ENCODE measurements around the gene MS4A4A.

Gene MS4A4A

DNA sequence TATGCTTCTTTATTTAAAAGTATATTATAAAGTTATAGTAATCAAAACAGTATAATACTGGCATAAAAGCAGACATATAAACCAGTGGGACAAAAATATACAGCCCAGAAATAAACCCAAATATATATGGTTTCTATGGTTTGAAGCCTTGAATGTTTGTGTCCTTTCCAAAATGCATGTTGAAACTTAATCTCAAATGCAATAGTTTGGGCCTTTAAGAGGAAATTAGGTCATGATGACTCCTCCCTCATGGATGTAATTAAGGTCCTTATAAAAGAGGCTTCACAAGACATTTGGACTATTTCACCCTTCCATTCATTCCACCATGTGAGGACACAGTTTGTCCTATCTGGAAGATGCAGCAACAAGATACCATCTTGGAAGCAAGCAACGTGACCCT lies 46.5 kb downstream of the MS4A4A start, which contains the start of gene MS4A6E:
TSS of gene MS4A6E (plus strand) at position 301 of the 400 bp plus-strand sequence. CDS start 7,641 bp downstream, outside the sequence.
- no peaks in the 10 kb centered on the region for H3K79me2 ChIP-seq (ENCODE audit: insufficient read depth, low read depth)
- H3K4me3 ChIP-seq (IDR thresholded peaks at IDR 0.05; ENCODE audit: insufficient read depth, low read depth, low read length): no peak within 1 kb of the TSS
- no peak within 1 kb of the TSS for H3K27ac ChIP-seq
- no peaks in the 10 kb centered on the region for H3K36me3 ChIP-seq (ENCODE audit: insufficient read depth)
- no peaks in the 10 kb centered on the region for H4K20me1 ChIP-seq (ENCODE audit: insufficient read depth)
- TF ChIP-seq, protein P1, sequence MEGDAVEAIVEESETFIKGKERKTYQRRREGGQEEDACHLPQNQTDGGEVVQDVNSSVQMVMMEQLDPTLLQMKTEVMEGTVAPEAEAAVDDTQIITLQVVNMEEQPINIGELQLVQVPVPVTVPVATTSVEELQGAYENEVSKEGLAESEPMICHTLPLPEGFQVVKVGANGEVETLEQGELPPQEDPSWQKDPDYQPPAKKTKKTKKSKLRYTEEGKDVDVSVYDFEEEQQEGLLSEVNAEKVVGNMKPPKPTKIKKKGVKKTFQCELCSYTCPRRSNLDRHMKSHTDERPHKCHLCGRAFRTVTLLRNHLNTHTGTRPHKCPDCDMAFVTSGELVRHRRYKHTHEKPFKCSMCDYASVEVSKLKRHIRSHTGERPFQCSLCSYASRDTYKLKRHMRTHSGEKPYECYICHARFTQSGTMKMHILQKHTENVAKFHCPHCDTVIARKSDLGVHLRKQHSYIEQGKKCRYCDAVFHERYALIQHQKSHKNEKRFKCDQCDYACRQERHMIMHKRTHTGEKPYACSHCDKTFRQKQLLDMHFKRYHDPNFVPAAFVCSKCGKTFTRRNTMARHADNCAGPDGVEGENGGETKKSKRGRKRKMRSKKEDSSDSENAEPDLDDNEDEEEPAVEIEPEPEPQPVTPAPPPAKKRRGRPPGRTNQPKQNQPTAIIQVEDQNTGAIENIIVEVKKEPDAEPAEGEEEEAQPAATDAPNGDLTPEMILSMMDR (conservative IDR thresholded peaks at IDR 0.05; ENCODE audit: low read depth, low read length): no peak
- H2AFZ ChIP-seq (ENCODE audit: low read depth): no peak within 1 kb of the TSS
- H3K27me3 ChIP-seq (ENCODE audit: insufficient read depth, low read depth): no peaks in the 10 kb centered on the region
- no peaks in the 10 kb centered on the region for H3K4me1 ChIP-seq (ENCODE audit: low read depth, poor library complexity, severe bottlenecking)
- no peak within 1 kb of the TSS for H3K4me2 ChIP-seq
- no peak within 1 kb of the TSS for H3K9ac ChIP-seq

GRCh38 chr11:60328460-60328859 lies 48.0 kb downstream of the MS4A4A start:
- Histone ChIP-seq H3K9ac (no peak overlapping the region), H3K4me2 (no peak overlapping the region), H4K20me1 (ENCODE audit: insufficient read depth) (no peaks in the 10 kb centered on the region), H3K4me1 (ENCODE audit: low read depth, poor library complexity, severe bottlenecking) (no peaks in the 10 kb centered on the region), H3K27ac (no peak overlapping the region), H3K36me3 (ENCODE audit: insufficient read depth) (no peaks in the 10 kb centered on the region), H2AFZ (ENCODE audit: low read depth) (no peak overlapping the region), H3K4me3 (IDR thresholded peaks at IDR 0.05; ENCODE audit: insufficient read depth, low read depth, low read length) (no peak overlapping the region), H3K79me2 (ENCODE audit: insufficient read depth, low read depth) (no peaks in the 10 kb centered on the region), H3K27me3 (ENCODE audit: insufficient read depth, low read depth) (no peaks in the 10 kb centered on the region)
- TF ChIP-seq, protein P1 (conservative IDR thresholded peaks at IDR 0.05; ENCODE audit: low read depth, low read length): no peak

DNA sequence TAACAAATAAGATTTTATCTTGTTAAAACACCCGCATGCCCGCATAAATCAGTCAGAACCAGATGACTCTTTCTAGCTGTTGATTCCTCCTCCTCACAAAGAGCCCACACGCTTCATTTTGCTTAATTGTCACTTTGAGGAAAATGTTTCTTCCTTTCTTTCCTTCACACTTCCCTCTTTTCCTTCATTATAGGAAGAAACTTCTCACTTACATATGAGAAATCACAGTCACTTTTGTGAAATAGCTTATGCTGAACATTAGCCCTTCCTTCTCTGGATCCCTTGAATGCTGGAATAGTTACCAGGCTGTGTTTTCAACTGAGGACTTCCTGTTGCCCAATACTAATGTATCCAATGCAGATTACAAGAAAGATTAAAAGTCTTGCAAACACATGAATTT lies 52.4 kb downstream of the MS4A4A start:
- TF ChIP-seq, protein P1 (conservative IDR thresholded peaks at IDR 0.05; ENCODE audit: low read depth, low read length): no peak
- Histone ChIP-seq H3K4me2 (no peak overlapping the region), H3K9ac (no peak overlapping the region), H3K79me2 (ENCODE audit: insufficient read depth, low read depth) (no peaks in the 10 kb centered on the region), H3K4me1 (ENCODE audit: low read depth, poor library complexity, severe bottlenecking) (no peaks in the 10 kb centered on the region), H3K4me3 (IDR thresholded peaks at IDR 0.05; ENCODE audit: insufficient read depth, low read depth, low read length) (no peak overlapping the region), H3K27me3 (ENCODE audit: insufficient read depth, low read depth) (no peaks in the 10 kb centered on the region), H4K20me1 (ENCODE audit: insufficient read depth) (no peaks in the 10 kb centered on the region), H3K36me3 (ENCODE audit: insufficient read depth) (no peaks in the 10 kb centered on the region), H2AFZ (ENCODE audit: low read depth) (no peak overlapping the region), H3K27ac (no peak overlapping the region)

- peak overlapping the region; percentile 61; the same call in 1 of the 2 replicates for H2AFZ ChIP-seq (ENCODE audit: low read depth)
- no peaks in the 10 kb centered on the region for H3K27me3 ChIP-seq (ENCODE audit: insufficient read depth, low read depth)
- no peaks in the 10 kb centered on the region for H3K79me2 ChIP-seq (ENCODE audit: insufficient read depth, low read depth)
- H3K27ac ChIP-seq: no peak overlapping the region
- no peak overlapping the region for H3K9ac ChIP-seq
- H3K4me1 ChIP-seq (ENCODE audit: low read depth, poor library complexity, severe bottlenecking): no peaks in the 10 kb centered on the region
- H3K36me3 ChIP-seq (ENCODE audit: insufficient read depth): no peaks in the 10 kb centered on the region
- TF ChIP-seq, protein P1 (conservative IDR thresholded peaks at IDR 0.05; ENCODE audit: low read depth, low read length): peak; percentile 90
- no peak overlapping the region for H3K4me3 ChIP-seq (IDR thresholded peaks at IDR 0.05; ENCODE audit: insufficient read depth, low read depth, low read length)
- H4K20me1 ChIP-seq (ENCODE audit: insufficient read depth): no peaks in the 10 kb centered on the region
- H3K4me2 ChIP-seq: no peak overlapping the region
Observed at GRCh38 chr11:60334005-60334620, 53.6 kb downstream of the MS4A4A start.
